Left renal cortex interstitium (tissue), 4 donors: ENCODE data around the gene CRK. TPM values are rescaled to one million over a fixed set of nuclear protein-coding genes. Genes with fewer than 3 reads are reported as not detected.
A peak's percentile ranks its signal among the peaks of the same experiment; 100 is the strongest.
"Not testable (repeated sequence)": the region's sequence is repeated elsewhere in the genome, so short reads cannot be mapped to it uniquely, and the experiment has no call there.

Source experiments
- DNase-seq, 4 donors: peaks; one replicate each; pipeline ENCODE4 v3.0.0-alpha.2; 2013; ENCODE audit warnings: low read depth in 4 of 4, low spot score in 2 of 4, missing footprints in 1 of 4
- polyA plus RNA-seq, 4 donors: library from polyadenylated mRNA; unstranded; fragments of 120-200 nt; gene quantifications; one replicate each; pipeline ENCODE4 v1.2.1, GENCODE V29; 2013; ENCODE audit not compliant: insufficient read length in 4 of 4

The CRK gene
- polyA plus RNA-seq, 4 donors: 56.0 to 68.1 (median 64.0) TPM

- no peak for DNase-seq
These were observed 20.7 kb downstream of the CRK start for GRCh38 chr17:1435326-1435725.

- no peak for DNase-seq
These were observed 21.9 kb downstream of the CRK start for GRCh38 chr17:1434150-1434549.

- no peak for DNase-seq
These were observed 24.4 kb downstream of the CRK start for GRCh38 chr17:1431631-1432104.

- no peak for DNase-seq
These were observed 32.4 kb downstream of the CRK start for GRCh38 chr17:1423456-1424135.

- DNase-seq: peak in 3 of 4 donors; percentile 36 to 53 (median 37)
These were observed 33.1 kb downstream of the CRK start for GRCh38 chr17:1422885-1423284.

- no peak for DNase-seq
These were observed 34.6 kb downstream of the CRK start for GRCh38 chr17:1421470-1421869.

- DNase-seq: no peak
These were observed 35.1 kb downstream of the CRK start for GRCh38 chr17:1420981-1421380.

- DNase-seq: no peak
These were observed 35.9 kb downstream of the CRK start for GRCh38 chr17:1420163-1420562.

- DNase-seq: not testable (repeated sequence)
These were observed 37.6 kb downstream of the CRK start for GRCh38 chr17:1418476-1418875.

GRCh38 chr17:1416414-1416813 is 39.6 kb downstream of the CRK start:
- DNase-seq: no peak

- DNase-seq: no peak
These were observed 41.4 kb downstream of the CRK start for GRCh38 chr17:1414634-1415033.

- DNase-seq: no peak
These were observed 41.9 kb downstream of the CRK start for GRCh38 chr17:1414001-1414574.

GRCh38 chr17:1413281-1413791 is 42.7 kb downstream of the CRK start:
- DNase-seq: no peak

GRCh38 chr17:1412185-1413110 is 43.6 kb downstream of the CRK start:
- DNase-seq: no peak

GRCh38 chr17:1402262-1402586 is 53.8 kb downstream of the CRK start:
- DNase-seq: no peak

- DNase-seq: peak; percentile 89 to 96 (median 94)
These were observed 56.1 kb downstream of the CRK start, which contains the start of gene YWHAE for GRCh38 chr17:1399679-1400512. Gene YWHAE, minus strand, starts transcription at chr17:1400222. Its CDS starts 112 bp downstream, at chr17:1400110.

- DNase-seq: peak in 2 of 4 donors; percentile 55 to 67
These were observed 56.9 kb downstream of the CRK start for GRCh38 chr17:1398931-1399678.

- no peak for DNase-seq
These were observed 58.0 kb downstream of the CRK start for GRCh38 chr17:1398028-1398427.

- DNase-seq: not testable (repeated sequence)
These were observed 60.0 kb downstream of the CRK start for GRCh38 chr17:1395876-1396665.
